ENCODE measurements around the gene HSPB6. TPM values are rescaled to one million over a fixed set of nuclear protein-coding genes. Genes with fewer than 3 reads are reported as not detected.
A peak's percentile ranks its signal among the peaks of the same experiment; 100 is the strongest.

HSPB6 gene
- total and polyA plus RNA-seq, 8 donors = 38.3 to 91.7 (median 66.5) TPM

DNA sequence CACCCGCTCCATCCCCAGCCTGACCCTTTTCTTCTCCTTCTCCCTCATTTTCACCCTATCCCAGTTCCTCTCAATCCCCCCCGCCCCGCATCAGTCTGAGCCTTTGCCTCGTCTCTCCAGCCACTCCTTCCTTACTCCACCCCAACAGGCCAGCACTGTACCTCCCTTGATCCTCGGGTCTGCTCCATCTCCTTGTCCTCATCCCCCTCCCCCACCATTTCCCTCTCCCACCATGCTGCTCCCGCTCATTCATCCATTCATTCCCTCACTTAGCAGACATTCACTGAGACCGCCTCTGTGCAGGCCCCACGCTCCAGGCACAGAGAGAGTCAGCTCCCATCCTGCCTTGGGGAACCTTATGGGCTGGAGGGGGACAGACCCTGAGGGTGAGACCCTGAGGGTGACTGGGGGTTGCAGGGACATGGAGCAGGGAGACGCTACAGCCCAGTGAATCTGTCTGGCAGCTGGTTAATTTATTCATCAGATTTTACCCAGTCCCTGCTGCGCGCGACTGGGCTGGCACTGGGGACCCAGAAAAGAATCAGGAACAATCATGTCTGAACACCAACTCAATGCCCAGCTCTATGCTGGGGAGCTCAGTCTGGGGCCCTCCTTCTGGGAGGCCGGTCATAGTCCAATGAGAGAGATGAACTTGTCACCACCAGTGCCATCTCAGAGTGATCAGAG is 19.4 kb upstream of the HSPB6 start:
- TF ChIP-seq CTCF (IDR thresholded peaks at IDR 0.05) = no peak
- no peak for ATAC-seq
- Histone ChIP-seq H3K9me3 (no peaks in the 10 kb centered on the region), H3K27me3 (no peaks in the 10 kb centered on the region), H3K4me3 (peak overlapping the region; percentile 86 to 93), H3K36me3 (peaks cover 0 to 25% of the 10 kb centered on the region in 2 donors), H3K4me1 (peaks cover 0 to 17% of the 10 kb centered on the region in 2 donors), H3K27ac (no peak overlapping the region)
- DNase-seq = no peak
- intact Hi-C loops (cut with DNase I) = no loop called here

DNA sequence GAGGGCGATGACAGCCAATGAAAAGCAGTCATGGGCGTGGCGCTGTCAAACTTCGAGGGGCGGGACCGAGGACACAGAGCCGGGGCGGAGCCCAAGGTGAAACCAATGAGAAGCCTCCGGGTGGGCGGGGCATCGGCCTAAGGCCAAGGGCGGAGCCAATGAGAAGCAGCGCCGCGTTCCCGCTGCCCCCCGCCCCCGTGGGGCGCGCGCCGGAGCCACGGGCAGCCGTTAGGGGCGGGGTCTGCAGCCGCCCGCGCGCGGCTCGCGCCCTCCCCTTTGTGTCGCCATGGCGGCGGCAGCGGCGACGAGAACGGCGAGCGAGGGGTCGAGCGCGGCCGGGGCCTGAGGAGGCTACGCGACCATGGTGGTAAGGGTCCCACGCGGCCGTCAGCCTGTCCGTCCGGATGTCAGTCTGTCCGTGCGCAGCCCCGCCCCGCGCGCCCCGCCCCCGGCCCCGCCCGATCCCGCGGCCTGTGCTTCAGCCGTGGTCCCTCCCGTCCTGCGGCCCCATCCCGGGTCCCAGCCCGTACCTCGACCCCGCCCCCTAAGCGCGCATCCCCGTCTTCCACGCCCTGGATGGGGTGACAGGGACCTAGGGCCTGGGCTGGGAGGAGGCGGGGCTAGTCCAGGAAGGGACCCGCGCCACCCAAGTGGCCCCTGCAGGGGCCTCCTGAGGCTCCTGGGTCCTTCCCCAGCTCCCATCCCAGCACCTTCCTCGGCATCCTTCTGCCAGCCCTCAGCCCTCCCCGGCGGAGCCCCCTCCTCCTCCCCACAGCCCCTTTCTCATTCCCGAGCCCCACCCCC is 18.7 kb upstream of the HSPB6 start, which contains the start of gene ARHGAP33:
TSS of gene ARHGAP33 (plus strand) at position 267 of the 804 bp plus-strand sequence. CDS start at position 362, 95 bp downstream.
- DNase-seq = peak; percentile 96 to 99 (median 98)
- intact Hi-C loops (cut with DNase I) = no loop called here
- Histone ChIP-seq H3K27ac (peak within 1 kb of the TSS in 1 of 2 donors; percentile 41), H3K36me3 (peaks cover 0 to 17% of the 10 kb centered on the region in 2 donors), H3K27me3 (no peaks in the 10 kb centered on the region), H3K4me3 (peak within 1 kb of the TSS; percentile 86 to 93), H3K9me3 (no peaks in the 10 kb centered on the region), H3K4me1 (peaks cover 0 to 17% of the 10 kb centered on the region in 2 donors)
- TF ChIP-seq CTCF (IDR thresholded peaks at IDR 0.05) = no peak
- peak; percentile 99 for ATAC-seq

DNA sequence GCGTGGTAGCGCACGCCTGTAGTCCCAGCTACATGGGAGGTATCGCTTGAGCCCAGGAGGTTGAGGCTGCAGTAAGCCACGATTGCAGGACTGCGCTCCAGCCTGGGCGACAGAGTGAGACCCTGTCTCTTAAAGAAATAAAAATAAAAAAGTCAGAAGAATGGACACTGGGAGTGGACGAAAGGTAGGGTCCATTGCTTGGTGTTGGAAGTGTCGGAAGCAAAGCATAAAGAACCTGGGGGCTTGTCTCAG is 18.1 kb upstream of the HSPB6 start:
- Histone ChIP-seq H3K27me3 (no peaks in the 10 kb centered on the region), H3K9me3 (no peaks in the 10 kb centered on the region), H3K4me1 (peaks cover 0 to 17% of the 10 kb centered on the region in 2 donors), H3K27ac (no peak overlapping the region), H3K36me3 (peaks cover 0 to 12% of the 10 kb centered on the region in 2 donors), H3K4me3 (peak overlapping the region; percentile 86 to 93)
- DNase-seq (no peak), ATAC-seq (peak; percentile 5)
- intact Hi-C loops (cut with DNase I) = no loop called here
- no peak for TF ChIP-seq CTCF (IDR thresholded peaks at IDR 0.05)

- H3K9me3 ChIP-seq = no peaks in the 10 kb centered on the region
- peak overlapping the region; percentile 86 to 93 for H3K4me3 ChIP-seq
- H3K27me3 ChIP-seq = no peaks in the 10 kb centered on the region
- H3K36me3 ChIP-seq = peaks cover 0 to 11% of the 10 kb centered on the region in 2 donors
- DNase-seq (no peak), ATAC-seq (no peak)
- no peak for TF ChIP-seq CTCF (IDR thresholded peaks at IDR 0.05)
- intact Hi-C loops (cut with DNase I) = no loop called here
- no peak overlapping the region for H3K27ac ChIP-seq
- H3K4me1 ChIP-seq = peaks cover 0 to 17% of the 10 kb centered on the region in 2 donors
Measured at GRCh38 chr19:35774274-35775045, 17.6 kb upstream of the HSPB6 start.

All from left lung (tissue), 10 donors.